ENCODE data around the gene IFRD2.

IFRD2 gene, protein sequence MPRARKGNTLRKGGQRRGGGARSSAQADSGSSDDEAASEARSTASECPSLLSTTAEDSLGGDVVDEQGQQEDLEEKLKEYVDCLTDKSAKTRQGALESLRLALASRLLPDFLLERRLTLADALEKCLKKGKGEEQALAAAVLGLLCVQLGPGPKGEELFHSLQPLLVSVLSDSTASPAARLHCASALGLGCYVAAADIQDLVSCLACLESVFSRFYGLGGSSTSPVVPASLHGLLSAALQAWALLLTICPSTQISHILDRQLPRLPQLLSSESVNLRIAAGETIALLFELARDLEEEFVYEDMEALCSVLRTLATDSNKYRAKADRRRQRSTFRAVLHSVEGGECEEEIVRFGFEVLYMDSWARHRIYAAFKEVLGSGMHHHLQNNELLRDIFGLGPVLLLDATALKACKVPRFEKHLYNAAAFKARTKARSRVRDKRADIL

DNA sequence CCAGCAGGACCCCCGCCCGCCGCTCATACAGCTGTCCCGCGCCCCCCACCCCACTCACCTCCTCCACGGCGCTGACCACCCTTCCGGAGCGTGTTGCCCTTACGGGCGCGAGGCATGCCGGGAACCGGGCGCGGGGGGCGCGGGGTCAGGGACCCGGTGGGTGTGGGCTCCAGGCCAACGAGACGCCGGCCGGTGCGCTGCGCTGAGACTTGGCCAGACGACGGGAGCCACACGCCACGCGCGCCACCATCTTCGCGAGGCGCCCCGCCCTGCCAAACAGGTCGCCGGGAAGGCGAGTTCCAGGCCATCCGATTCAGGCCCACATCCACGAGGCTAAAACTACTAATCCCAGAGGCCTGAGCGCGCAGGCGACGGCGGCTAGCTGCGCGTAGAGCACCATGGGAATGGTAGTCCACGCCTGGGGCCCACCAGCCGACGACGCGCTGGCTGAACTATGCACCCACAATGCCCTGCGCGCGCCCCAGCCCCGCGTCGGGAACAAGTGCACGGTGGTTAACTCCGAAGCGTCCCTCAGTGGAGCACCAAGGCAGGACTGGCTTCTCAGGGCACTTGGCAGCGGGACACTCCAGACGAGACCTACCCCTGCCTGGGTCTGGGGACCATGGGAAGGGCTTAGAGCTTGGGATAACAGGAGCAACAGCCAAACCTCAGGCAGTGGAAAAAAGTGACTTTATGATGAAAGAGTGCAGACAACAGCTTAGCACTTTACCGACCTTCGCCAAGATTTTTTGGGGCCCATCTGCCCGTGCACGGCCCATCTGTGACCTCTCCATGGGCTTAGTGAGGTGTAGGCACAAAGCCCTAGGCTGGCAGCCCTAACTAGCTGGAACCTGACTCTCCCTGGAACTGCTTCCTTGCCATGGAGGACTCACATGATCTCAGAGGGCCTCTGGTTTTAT lies at the start of gene IFRD2:
Gene IFRD2, minus strand, starts transcription at position 271 of the 920 bp plus-strand sequence. Its CDS starts 155 bp downstream, at position 116.
- peak; percentile 90 to 93 for DNase-seq (ENCODE audit: low read depth in 2 of 2)

- no peak for DNase-seq (ENCODE audit: low read depth in 2 of 2)
Measured at GRCh38 chr3:50341537-50341936, 49.3 kb upstream of the IFRD2 start.

GRCh38 chr3:50340448-50341329 lies 48.5 kb upstream of the IFRD2 start, which contains the start of gene RASSF1:
Gene RASSF1, minus strand, starts transcription at chr3:50340836. Its CDS starts 31 bp downstream, at chr3:50340805.
- peak; percentile 66 to 77 for DNase-seq (ENCODE audit: low read depth in 2 of 2)

GRCh38 chr3:50340147-50340447 lies 47.9 kb upstream of the IFRD2 start:
- DNase-seq (ENCODE audit: low read depth in 2 of 2): no peak

- no peak for DNase-seq (ENCODE audit: low read depth in 2 of 2)
Measured at GRCh38 chr3:50339485-50340146, 47.4 kb upstream of the IFRD2 start.

- no peak for DNase-seq (ENCODE audit: low read depth in 2 of 2)
Measured at GRCh38 chr3:50338965-50339364, 46.7 kb upstream of the IFRD2 start.

- DNase-seq (ENCODE audit: low read depth in 2 of 2): peak; percentile 96
Measured at GRCh38 chr3:50337175-50337861, 45.1 kb upstream of the IFRD2 start.

GRCh38 chr3:50336452-50337174 lies 44.4 kb upstream of the IFRD2 start:
- DNase-seq (ENCODE audit: low read depth in 2 of 2): no peak

GRCh38 chr3:50334339-50335075 lies 42.3 kb upstream of the IFRD2 start:
- DNase-seq (ENCODE audit: low read depth in 2 of 2): no peak

DNA sequence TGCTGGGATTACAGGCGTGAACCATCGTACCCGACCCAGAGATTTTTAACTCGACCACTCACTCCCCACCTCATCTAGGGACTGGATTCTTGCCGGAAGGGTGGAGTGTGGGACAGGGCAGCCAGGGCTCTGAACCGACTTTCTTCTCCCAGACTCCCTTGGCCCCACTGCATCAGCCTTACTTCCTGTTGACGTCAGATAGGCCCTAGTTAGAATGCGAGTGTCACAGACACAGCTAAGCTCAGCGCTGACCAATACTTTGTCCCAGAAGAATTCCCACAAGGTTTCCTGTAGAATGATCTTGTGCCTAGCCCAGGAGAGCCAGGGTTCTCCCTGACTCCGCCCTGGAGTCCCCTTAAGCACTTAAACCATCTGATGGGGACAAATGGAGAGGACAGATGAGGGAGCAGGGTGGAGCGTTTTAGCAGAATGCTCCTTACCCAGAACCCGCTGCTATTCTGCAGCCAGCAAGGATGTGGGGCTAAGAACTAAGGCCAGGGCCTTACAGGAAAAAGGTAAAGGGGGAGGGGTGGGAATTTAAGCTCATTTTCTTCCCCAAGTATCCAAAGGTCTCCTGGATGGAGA lies 41.6 kb upstream of the IFRD2 start:
- DNase-seq (ENCODE audit: low read depth in 2 of 2): no peak

GRCh38 chr3:50331364-50331907 lies 39.2 kb upstream of the IFRD2 start:
- DNase-seq (ENCODE audit: low read depth in 2 of 2): no peak

- no peak for DNase-seq (ENCODE audit: low read depth in 2 of 2)
Measured at GRCh38 chr3:50330330-50330729, 38.1 kb upstream of the IFRD2 start.

DNA sequence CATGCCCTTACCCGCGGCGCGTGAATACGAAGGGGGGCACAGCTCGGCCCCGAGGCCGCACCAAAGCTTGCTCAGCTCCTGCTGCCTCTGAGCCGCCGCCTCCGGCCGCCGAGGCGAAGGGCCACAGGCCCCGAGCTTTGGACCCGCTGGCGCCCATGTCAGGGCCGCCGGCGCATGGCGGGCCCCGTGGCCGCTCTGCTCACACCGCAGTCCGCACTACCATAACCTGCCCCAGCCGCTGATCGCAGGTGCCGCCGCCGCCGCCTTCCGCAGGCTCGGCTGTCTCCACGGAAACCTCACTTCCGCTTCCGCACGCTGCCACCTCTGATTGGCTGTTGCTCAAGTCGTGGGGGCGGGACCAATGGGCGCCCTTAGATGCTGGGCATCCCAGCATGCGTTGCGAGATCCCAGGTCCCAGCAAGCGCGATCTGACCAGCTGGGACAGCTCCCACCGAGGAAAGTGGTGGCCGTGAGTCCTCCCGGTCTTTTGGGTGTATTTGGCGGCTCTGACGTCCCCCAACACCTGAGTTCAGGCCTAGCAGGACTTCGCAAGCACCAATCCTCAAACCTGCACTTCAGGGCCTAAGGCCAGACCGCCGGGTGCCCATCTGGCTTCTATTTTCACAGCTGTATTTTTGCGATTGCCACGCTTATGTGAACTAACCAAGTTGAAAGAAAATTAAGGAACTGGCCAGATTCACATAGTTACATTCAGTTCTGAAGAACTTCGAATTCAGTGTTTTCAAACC lies 35.9 kb upstream of the IFRD2 start, which contains the start of gene TUSC2:
Gene TUSC2, minus strand, starts transcription at position 281 of the 749 bp plus-strand sequence. Its CDS starts 124 bp downstream, at position 157.
- peak; percentile 91 to 96 for DNase-seq (ENCODE audit: low read depth in 2 of 2)

DNA sequence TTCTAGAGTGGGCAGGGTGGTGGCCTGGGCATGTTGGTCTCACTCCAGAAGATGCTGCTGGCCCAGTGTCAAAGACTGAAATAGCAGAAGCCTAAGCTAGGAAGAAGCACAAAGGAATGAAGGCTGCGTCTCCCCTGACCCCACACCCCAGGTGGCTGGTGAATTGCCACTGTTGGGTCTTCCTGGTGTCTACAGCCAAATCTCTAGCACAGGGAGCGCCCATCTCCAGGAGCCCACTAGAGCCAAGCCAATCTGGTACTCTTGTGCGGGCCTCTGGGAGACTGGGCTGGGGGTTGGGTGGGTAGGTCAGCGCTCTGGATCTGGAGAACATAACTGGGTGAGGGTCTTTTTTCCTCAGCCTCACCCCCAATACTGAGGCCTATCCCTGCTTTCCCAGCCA lies 34.9 kb upstream of the IFRD2 start:
- no peak for DNase-seq (ENCODE audit: low read depth in 2 of 2)

DNA sequence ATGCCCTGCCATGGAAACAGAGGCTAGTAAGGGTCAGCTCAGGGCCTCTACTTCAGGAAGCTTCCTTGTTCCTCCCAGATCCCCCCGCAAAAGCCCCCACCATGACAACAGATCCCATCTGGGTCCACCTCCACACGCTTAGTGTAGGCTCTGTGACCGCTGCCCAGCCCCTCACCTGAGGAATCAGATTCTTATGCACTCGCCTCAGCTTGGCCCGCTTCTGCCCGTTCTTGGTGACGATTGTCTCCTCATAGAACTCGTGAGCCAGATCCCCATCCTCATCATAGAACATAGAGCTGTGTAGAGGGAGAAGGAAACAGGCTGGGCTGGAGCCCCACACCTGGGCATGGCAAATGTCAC lies 33.9 kb upstream of the IFRD2 start:
- no peak for DNase-seq (ENCODE audit: low read depth in 2 of 2)

DNA sequence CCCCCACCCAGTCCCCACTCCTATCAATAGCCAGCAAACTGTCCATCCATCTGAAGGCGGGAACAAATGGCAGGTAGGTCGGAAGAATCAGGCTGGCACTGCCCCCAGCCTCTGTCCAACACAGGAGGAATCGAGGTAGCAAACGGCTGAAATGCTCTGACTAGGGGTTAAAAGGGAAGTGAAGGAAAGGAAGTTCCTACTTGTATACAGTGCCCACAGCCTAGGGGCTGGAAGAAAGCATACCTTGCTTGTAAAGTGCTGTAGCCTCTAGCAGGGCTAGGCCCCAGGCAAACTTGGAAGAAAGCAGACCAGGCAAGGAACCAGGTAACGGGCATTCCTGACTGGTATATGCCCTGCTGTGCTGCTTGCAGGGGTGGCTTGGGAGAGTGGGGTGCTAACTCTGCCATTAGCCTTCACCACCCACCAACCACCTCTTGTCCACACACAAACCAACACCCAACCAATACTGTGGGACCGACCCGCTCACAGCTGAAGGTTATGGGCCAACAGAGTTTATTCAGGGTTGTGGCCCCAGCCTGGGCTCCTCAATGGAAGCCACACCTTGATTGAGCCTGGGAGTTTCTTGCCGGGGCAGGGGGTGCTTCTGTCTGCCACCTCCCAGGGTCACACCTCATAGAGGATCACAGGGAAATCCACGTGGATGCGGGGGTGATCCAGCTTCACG lies 33.4 kb upstream of the IFRD2 start:
- DNase-seq (ENCODE audit: low read depth in 2 of 2): no peak

GRCh38 chr3:50325113-50325480 lies 32.9 kb upstream of the IFRD2 start:
- no peak for DNase-seq (ENCODE audit: low read depth in 2 of 2)

Data from stimulated activated CD8-positive, alpha-beta memory T cell treated with anti-CD3 and anti-CD28 coated beads, Interleukin-2, amount 100 ng/mL, for 48 hours (primary cell).